Parathyroid adenoma (tissue), 2 donors: Measurements from ENCODE around the gene FABP6.

Source experiments
- H2AFZ ChIP-seq: fragments of 300-600 bp; sonication (generic); one replicate; pipeline ENCODE4 v1.7.0; 2017; ENCODE audit warnings: antibody characterized with exemption, mild to moderate bottlenecking
- H3K27ac ChIP-seq: fragments of 300-600 bp; sonication (generic); one replicate; pipeline ENCODE4 v1.7.0; 2017
- H3K27me3 ChIP-seq: fragments of 300-600 bp; sonication (generic); one replicate; pipeline ENCODE4 v1.7.0; 2017; ENCODE audit warnings: low read length; ENCODE audit not compliant: control insufficient read depth, insufficient read depth
- H3K36me3 ChIP-seq: fragments of 300-600 bp; sonication (generic); one replicate; pipeline ENCODE4 v1.7.0; 2017; ENCODE audit warnings: low read length; ENCODE audit not compliant: control insufficient read depth, insufficient read depth
- H3K4me1 ChIP-seq: fragments of 300-600 bp; sonication (generic); one replicate; pipeline ENCODE4 v1.7.0; 2017; ENCODE audit warnings: control low read depth
- H3K4me2 ChIP-seq: fragments of 300-600 bp; sonication (generic); one replicate; pipeline ENCODE4 v1.7.0; 2017; ENCODE audit warnings: low read length
- H3K4me3 ChIP-seq: fragments of 300-600 bp; sonication (generic); one replicate; pipeline ENCODE4 v1.7.0; 2017; ENCODE audit warnings: low read depth, low read length
- H3K79me2 ChIP-seq: fragments of 300-600 bp; sonication (generic); one replicate; pipeline ENCODE4 v1.7.0; 2017; ENCODE audit warnings: control low read depth
- H3K9ac ChIP-seq: fragments of 300-600 bp; sonication (generic); one replicate; pipeline ENCODE4 v1.7.0; 2017; ENCODE audit warnings: mild to moderate bottlenecking
- H3K9me3 ChIP-seq: fragments of 300-600 bp; sonication (generic); one replicate; pipeline ENCODE4 v1.7.0; 2017; ENCODE audit warnings: low read length; ENCODE audit not compliant: control insufficient read depth
- CTCF ChIP-seq: fragments of 300-600 bp; sonication (generic); IDR thresholded peaks from one replicate; pipeline ENCODE4 v1.7.0; 2017; ENCODE audit warnings: antibody characterized with exemption, mild to moderate bottlenecking
- donor health status: primary hyperparathyroidism.

FABP6 gene

GRCh38 chr5:160262151-160263074 is 33.1 kb downstream of the FABP6 start:
- H3K4me2 ChIP-seq, result no peak overlapping the region
- H3K79me2 ChIP-seq, result no peaks in the 10 kb centered on the region
- TF ChIP-seq CTCF, result no peak
- H3K4me3 ChIP-seq, result no peak overlapping the region
- H3K9me3 ChIP-seq, result no peaks in the 10 kb centered on the region
- H3K27ac ChIP-seq, result no peak overlapping the region
- H3K9ac ChIP-seq, result no peak overlapping the region
- no peaks in the 10 kb centered on the region for H3K4me1 ChIP-seq
- H2AFZ ChIP-seq, result no peak overlapping the region
- no peaks in the 10 kb centered on the region for H3K27me3 ChIP-seq
- H3K36me3 ChIP-seq, result no peaks in the 10 kb centered on the region

GRCh38 chr5:160263326-160263855 is 34.1 kb downstream of the FABP6 start:
- no peak for TF ChIP-seq CTCF
- no peak overlapping the region for H3K4me2 ChIP-seq
- no peak overlapping the region for H2AFZ ChIP-seq
- no peak overlapping the region for H3K9ac ChIP-seq
- H3K4me1 ChIP-seq, result no peaks in the 10 kb centered on the region
- H3K27ac ChIP-seq, result no peak overlapping the region
- H3K79me2 ChIP-seq, result no peaks in the 10 kb centered on the region
- H3K36me3 ChIP-seq, result no peaks in the 10 kb centered on the region
- H3K4me3 ChIP-seq, result no peak overlapping the region
- no peaks in the 10 kb centered on the region for H3K9me3 ChIP-seq
- no peaks in the 10 kb centered on the region for H3K27me3 ChIP-seq

GRCh38 chr5:160266044-160266443 is 36.7 kb downstream of the FABP6 start:
- no peak for TF ChIP-seq CTCF
- no peaks in the 10 kb centered on the region for H3K4me1 ChIP-seq

GRCh38 chr5:160266752-160267345 is 37.5 kb downstream of the FABP6 start:
- H3K79me2 ChIP-seq, result no peaks in the 10 kb centered on the region
- no peak overlapping the region for H3K27ac ChIP-seq
- no peak overlapping the region for H3K4me3 ChIP-seq
- no peaks in the 10 kb centered on the region for H3K27me3 ChIP-seq
- H3K36me3 ChIP-seq, result no peaks in the 10 kb centered on the region
- no peak overlapping the region for H2AFZ ChIP-seq
- H3K4me2 ChIP-seq, result no peak overlapping the region
- TF ChIP-seq CTCF, result no peak
- no peak overlapping the region for H3K9ac ChIP-seq
- H3K4me1 ChIP-seq, result no peaks in the 10 kb centered on the region
- H3K9me3 ChIP-seq, result no peaks in the 10 kb centered on the region

More at GRCh38 chr5:160266044-160266443, 36.7 kb downstream of the FABP6 start:
- no peak overlapping the region for H3K4me3 ChIP-seq
- no peaks in the 10 kb centered on the region for H3K9me3 ChIP-seq
- H3K4me2 ChIP-seq, result no peak overlapping the region
- H3K79me2 ChIP-seq, result no peaks in the 10 kb centered on the region
- no peaks in the 10 kb centered on the region for H3K27me3 ChIP-seq
- no peak overlapping the region for H3K27ac ChIP-seq
- H3K9ac ChIP-seq, result no peak overlapping the region
- H3K36me3 ChIP-seq, result no peaks in the 10 kb centered on the region
- H2AFZ ChIP-seq, result no peak overlapping the region
